Activated T-cell treated with anti-CD3 and anti-CD28 coated beads, Interleukin-2, amount 50 U/mL, for 24 hours (primary cell): ENCODE data around the gene FAM107B.
"Not testable (repeated sequence)": the region's sequence is repeated elsewhere in the genome, so short reads cannot be mapped to it uniquely, and the experiment has no call there.

Experiments used
- DNase-seq: peaks from one replicate; pipeline ENCODE4 v3.0.0-alpha.2; 2020
- H3K27ac Mint-ChIP-seq: 2 replicates; pipeline ENCODE4 v1.8.0; 2020; ENCODE audit warnings: mild to moderate bottlenecking, mixed read lengths
- H3K27me3 Mint-ChIP-seq: 2 replicates; pipeline ENCODE4 v1.8.0; 2020; ENCODE audit warnings: mixed read lengths
- H3K36me3 Mint-ChIP-seq: 2 replicates; pipeline ENCODE4 v1.8.0; 2020; ENCODE audit warnings: low read depth, mixed read lengths
- H3K4me1 Mint-ChIP-seq: 2 replicates; pipeline ENCODE4 v1.8.0; 2020; ENCODE audit warnings: low read depth, mixed read lengths
- H3K4me3 Mint-ChIP-seq: 2 replicates; pipeline ENCODE4 v1.8.0; 2020; ENCODE audit warnings: mild to moderate bottlenecking, moderate library complexity, mixed read lengths
- H3K9me3 Mint-ChIP-seq: 2 replicates; pipeline ENCODE4 v1.8.0; 2020; ENCODE audit warnings: mixed read lengths

FAM107B gene

DNA sequence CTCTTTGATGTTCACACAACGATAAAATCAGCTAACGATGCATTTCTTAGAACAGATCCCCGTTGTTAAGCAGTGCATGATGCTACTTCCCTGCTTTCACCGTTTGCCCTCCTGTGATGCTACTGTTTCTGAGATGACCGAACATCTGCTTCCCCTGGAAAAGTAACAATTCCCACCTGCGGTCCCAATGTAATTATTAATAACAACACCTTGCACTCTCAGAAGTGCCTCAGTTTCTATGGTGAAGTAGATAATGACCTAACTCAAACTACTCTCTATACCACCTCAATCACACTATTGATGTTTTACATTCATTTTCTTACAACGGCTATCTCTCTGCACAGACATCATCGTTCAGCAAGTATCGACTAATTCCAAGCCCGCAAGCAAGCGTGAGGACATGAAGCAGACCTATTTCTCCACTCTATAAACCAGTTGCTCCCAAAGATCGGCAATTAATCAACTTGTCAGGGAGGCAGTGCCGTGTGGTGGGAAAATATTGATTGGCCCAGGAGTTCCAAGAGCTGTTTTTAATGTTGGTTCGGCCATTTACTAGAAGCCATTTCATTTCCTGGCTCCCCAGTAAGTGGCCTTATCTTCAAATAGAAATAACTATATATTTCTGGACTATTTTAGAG lies 42.7 kb downstream of the FAM107B start:
- Mint-ChIP-seq H3K4me3 (no peak overlapping the region), H3K27me3 (no peaks in the 10 kb centered on the region), H3K9me3 (no peaks in the 10 kb centered on the region), H3K27ac (no peak overlapping the region), H3K4me1 (peaks cover 2% of the 10 kb centered on the region), H3K36me3 (no peaks in the 10 kb centered on the region)
- DNase-seq, result no peak

DNA sequence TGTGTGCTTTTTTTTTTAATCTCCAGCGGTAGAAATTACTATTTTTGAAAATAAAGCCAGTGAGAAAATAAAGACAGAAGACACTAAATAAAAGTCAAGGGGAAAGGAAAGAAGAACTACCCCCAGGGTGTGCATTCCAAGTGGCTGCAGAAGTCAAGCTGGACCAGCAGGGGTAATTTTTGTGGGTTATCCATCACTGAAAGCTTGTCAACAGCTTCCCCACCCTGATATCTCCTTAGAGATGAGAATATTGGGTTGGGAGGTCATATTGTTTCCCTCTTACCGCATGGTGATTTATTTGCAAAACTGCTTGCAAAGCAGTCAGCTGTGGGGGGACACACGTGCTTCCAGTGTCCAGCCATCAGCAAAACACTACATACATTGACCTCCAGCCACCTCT lies 46.4 kb downstream of the FAM107B start:
- H3K9me3 Mint-ChIP-seq, result no peaks in the 10 kb centered on the region
- DNase-seq, result no peak
- no peak overlapping the region for H3K4me3 Mint-ChIP-seq
- no peaks in the 10 kb centered on the region for H3K27me3 Mint-ChIP-seq
- H3K4me1 Mint-ChIP-seq, result peaks cover 23% of the 10 kb centered on the region
- H3K36me3 Mint-ChIP-seq, result no peaks in the 10 kb centered on the region
- H3K27ac Mint-ChIP-seq, result no peak overlapping the region

DNA sequence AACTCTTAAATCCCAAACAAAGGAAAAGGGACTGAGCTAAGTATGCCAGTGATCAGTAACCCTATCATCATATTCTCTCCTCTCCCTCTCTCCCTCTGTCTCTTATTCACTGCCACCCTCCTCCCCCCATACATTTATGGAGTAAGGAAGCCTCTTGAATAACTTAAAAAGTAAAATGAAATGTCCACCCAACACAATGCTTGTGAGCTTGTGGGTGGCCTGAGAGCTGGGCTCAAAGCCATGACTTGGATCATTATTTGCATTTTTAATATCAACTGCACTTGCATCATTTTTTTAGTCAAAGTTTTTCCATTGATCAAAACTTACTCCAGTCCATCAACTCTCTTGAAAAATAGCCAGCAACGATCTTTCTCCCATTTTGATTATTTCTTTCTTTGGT lies 46.8 kb downstream of the FAM107B start:
- no peaks in the 10 kb centered on the region for H3K9me3 Mint-ChIP-seq
- no peak for DNase-seq
- peaks cover 27% of the 10 kb centered on the region for H3K4me1 Mint-ChIP-seq
- no peaks in the 10 kb centered on the region for H3K36me3 Mint-ChIP-seq
- H3K4me3 Mint-ChIP-seq, result no peak overlapping the region
- no peaks in the 10 kb centered on the region for H3K27me3 Mint-ChIP-seq
- no peak overlapping the region for H3K27ac Mint-ChIP-seq

DNA sequence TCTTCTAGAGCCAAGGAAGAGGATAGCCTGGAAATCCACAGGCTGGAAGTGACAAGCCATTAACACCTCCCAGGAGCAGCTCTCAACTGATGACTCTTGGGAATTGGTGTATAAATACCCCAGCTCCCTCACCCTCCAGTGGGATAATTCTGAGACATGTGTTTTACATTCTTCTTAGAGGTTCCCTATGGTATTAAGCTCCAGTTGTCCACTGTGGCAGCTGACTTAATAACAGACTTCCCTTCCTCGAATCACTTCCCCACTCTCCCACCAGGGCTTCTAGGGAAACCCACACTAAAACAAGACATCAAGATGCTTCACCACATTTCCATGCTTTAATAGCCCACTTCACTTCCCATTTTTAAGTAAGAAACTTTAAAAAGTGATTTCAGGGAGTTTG lies 47.2 kb downstream of the FAM107B start:
- H3K4me3 Mint-ChIP-seq, result no peak overlapping the region
- no peaks in the 10 kb centered on the region for H3K36me3 Mint-ChIP-seq
- peaks cover 30% of the 10 kb centered on the region for H3K4me1 Mint-ChIP-seq
- H3K27ac Mint-ChIP-seq, result no peak overlapping the region
- H3K27me3 Mint-ChIP-seq, result no peaks in the 10 kb centered on the region
- DNase-seq, result no peak
- no peaks in the 10 kb centered on the region for H3K9me3 Mint-ChIP-seq

DNA sequence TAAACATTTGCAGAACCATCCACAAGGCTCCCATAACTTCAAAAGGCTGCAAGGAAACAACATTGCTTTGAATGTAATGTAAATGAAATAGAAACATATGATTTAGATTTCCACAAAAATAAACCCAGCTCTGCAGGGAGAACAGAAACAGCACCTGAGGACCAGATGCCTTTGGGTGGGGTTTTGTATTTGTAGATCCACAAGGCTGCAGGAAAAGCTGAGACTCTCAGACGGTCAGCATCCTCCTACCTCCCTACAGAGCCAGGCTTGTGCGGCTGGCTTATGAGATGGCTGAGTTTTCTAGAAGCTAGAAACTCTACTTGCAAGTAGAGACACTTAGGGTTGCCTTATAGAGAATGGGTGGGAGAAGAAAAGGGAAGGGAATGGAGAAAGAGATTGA lies 49.8 kb downstream of the FAM107B start:
- no peak overlapping the region for H3K4me3 Mint-ChIP-seq
- DNase-seq, result no peak
- H3K27me3 Mint-ChIP-seq, result no peaks in the 10 kb centered on the region
- peaks cover 35% of the 10 kb centered on the region for H3K4me1 Mint-ChIP-seq
- no peaks in the 10 kb centered on the region for H3K36me3 Mint-ChIP-seq
- no peak overlapping the region for H3K27ac Mint-ChIP-seq
- H3K9me3 Mint-ChIP-seq, result no peaks in the 10 kb centered on the region

DNA sequence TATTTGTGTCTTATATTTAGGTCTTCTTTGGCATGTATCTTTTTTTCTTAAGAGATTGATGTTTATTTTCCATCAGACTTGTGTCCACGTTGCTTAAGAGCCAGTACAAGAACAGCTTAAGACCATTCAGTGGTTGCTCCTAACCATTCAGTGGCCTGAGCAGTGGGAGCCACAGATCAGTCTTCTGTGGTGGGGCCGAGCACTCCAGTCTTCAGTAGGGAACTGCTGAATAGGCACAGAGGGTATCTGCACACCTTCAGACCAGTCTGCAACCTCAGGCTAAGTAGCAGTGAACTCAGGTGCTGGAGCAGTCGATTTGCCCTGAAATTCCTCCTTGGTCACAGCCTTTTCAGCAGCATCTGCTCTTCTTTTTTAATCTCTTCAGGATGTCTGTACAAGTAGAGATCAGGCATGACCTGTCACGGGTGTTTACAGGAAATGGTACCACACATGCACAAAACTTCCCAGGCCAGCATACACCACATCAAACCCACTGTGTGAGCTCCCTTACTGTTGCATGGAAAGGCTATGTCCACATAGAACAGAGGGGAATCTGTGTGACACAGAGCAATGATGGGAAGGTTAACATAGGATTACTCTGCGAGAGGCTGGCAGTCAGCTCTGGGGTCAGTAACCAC lies 51.5 kb downstream of the FAM107B start:
- H3K4me3 Mint-ChIP-seq, result no peak overlapping the region
- no peaks in the 10 kb centered on the region for H3K36me3 Mint-ChIP-seq
- H3K9me3 Mint-ChIP-seq, result no peaks in the 10 kb centered on the region
- H3K27me3 Mint-ChIP-seq, result no peaks in the 10 kb centered on the region
- peaks cover 35% of the 10 kb centered on the region for H3K4me1 Mint-ChIP-seq
- DNase-seq, result peak; percentile 37
- peak overlapping the region; percentile 23 for H3K27ac Mint-ChIP-seq

DNA sequence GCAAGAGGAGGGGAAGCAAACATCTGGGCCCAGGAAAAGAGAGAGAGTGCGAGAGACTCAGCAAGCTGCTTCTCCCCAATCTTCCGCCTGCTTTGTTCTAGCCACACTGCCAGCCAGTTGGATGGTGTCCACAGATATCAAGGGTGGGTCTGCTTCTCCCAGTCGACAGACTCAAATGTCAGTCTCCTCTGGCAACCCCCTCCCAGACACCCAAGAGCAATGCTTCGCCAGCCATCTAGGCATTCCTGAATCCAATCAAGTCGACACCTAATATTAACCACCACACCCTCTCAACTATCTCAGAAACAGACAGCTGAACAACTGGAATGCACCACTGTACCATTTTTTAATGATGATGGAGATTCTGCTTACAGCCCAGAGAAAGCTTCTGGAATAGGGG lies 57.1 kb downstream of the FAM107B start:
- no peak overlapping the region for H3K27ac Mint-ChIP-seq
- no peak overlapping the region for H3K4me3 Mint-ChIP-seq
- no peaks in the 10 kb centered on the region for H3K9me3 Mint-ChIP-seq
- DNase-seq, result no peak
- H3K4me1 Mint-ChIP-seq, result peaks cover 5% of the 10 kb centered on the region
- no peaks in the 10 kb centered on the region for H3K36me3 Mint-ChIP-seq
- no peaks in the 10 kb centered on the region for H3K27me3 Mint-ChIP-seq

DNA sequence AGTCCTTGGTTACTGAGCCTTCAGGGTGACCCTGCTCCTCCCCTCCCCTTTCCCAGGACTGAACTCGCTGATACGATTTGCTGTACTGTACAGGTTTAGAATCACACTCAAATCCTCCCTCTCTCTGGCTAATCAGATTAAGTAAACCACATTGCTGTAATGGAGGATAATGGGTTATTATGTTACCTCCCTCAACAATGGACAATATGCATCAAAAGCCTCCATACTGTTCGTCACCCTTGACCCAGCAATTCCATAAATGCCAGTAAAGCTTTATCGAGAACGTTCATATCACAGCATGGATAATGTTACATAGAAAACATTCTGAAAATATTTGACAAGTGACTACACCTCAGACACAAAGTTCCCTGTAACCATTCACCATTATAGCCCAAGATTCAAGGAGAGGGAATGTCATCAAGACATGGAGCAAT lies 61.7 kb downstream of the FAM107B start:
- Mint-ChIP-seq H3K36me3 (no peaks in the 10 kb centered on the region), H3K9me3 (no peaks in the 10 kb centered on the region), H3K4me3 (no peak overlapping the region), H3K27ac (no peak overlapping the region), H3K27me3 (no peaks in the 10 kb centered on the region), H3K4me1 (peaks cover 2% of the 10 kb centered on the region)
- no peak for DNase-seq

DNA sequence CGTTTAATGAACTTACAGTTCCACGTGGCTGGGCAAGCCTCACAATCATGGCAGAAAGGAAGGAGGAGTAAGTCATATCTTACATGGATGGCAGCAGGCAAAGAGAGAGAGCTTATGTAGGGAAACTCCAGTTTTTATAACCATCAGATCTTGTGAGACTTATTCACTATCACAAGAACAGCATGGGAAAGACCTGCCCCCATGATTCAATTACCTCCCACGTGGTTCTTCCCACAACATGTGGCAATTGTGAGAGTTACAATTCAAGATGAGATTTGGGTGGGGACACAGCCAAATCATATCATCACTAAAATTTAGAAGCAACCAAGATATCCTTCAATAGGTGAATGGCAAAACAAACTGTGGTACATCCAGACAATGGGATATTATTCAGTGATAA lies 65.4 kb downstream of the FAM107B start:
- H3K9me3 Mint-ChIP-seq, H3K27ac Mint-ChIP-seq, H3K27me3 Mint-ChIP-seq, DNase-seq, H3K4me3 Mint-ChIP-seq, H3K4me1 Mint-ChIP-seq, H3K36me3 Mint-ChIP-seq: not testable (repeated sequence)

DNA sequence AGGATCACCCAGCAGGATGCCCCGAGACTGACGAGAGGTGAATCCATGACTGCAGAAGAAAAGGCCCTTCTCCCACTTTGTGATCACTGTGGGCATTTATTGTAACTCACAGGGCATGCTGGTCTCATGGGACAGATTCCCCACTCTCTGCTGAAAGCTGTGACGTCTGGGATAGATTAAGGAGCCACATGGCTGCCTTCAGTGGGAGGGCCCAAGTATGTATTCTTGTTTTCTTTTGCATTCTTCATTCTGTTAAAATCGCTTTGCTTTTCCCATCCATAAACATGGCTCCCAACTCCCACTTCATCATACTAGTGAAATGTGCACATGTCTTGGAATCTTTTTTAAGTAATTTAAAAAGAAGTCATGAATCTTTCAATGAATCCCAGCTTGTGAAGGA lies 67.2 kb downstream of the FAM107B start:
- Mint-ChIP-seq H3K9me3 (no peaks in the 10 kb centered on the region), H3K27ac (no peak overlapping the region), H3K4me3 (no peak overlapping the region), H3K27me3 (no peaks in the 10 kb centered on the region), H3K4me1 (peaks cover 2% of the 10 kb centered on the region), H3K36me3 (no peaks in the 10 kb centered on the region)
- no peak for DNase-seq

DNA sequence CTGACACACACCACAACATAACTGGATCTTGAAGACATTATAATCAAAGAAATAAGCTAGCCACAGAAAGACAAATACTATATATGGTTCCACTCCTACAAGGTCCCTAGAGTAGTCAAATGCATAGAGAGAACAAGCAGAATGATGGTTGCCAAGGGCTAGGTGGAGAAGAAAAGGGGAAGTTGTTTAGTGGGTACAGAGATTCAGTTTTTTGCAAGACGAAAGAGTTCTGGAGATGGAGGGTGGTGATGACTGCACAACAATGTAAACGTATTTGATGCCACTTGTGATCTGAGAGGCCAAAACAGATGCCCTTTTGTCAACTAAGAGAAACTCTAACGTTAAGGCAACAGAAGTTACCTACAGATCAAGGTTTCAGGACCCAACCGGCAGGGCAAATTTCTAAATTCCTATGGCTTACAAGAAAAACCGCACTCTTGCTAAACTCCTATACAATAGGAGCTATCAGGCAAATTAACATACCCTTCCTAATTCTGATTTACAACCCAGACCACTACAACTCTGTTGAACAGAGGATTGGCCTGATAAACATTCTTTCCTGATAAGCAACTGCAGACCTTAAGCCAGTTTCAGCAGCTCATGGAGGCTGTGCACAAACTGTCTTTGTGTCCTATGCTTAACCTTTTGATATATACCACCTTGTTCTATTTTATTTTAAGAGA lies 69.0 kb downstream of the FAM107B start:
- no peak overlapping the region for H3K27ac Mint-ChIP-seq
- H3K4me3 Mint-ChIP-seq, result no peak overlapping the region
- no peaks in the 10 kb centered on the region for H3K36me3 Mint-ChIP-seq
- H3K4me1 Mint-ChIP-seq, result peaks cover 2% of the 10 kb centered on the region
- no peak for DNase-seq
- H3K9me3 Mint-ChIP-seq, result no peaks in the 10 kb centered on the region
- H3K27me3 Mint-ChIP-seq, result no peaks in the 10 kb centered on the region

DNA sequence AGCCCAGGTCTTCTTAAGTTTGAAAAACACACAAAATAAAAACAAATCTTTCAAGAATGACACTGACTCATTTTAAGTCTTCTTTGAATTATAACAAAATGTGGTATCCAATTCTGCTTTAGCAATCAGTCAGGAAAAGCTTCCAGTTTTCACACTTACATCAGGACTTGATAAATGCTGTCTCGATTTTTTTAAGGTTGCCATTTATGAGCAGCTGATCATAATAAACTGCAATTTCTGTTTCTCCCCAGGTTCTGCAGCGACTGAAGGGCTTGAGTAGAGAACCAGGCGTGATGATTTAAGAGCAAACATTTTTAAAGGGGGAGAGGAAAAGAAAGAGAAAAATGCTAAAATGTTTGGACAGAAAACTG lies 71.1 kb downstream of the FAM107B start:
- Mint-ChIP-seq H3K27me3 (no peaks in the 10 kb centered on the region), H3K36me3 (no peaks in the 10 kb centered on the region), H3K27ac (no peak overlapping the region), H3K4me1 (no peaks in the 10 kb centered on the region), H3K9me3 (no peaks in the 10 kb centered on the region), H3K4me3 (no peak overlapping the region)
- no peak for DNase-seq

DNA sequence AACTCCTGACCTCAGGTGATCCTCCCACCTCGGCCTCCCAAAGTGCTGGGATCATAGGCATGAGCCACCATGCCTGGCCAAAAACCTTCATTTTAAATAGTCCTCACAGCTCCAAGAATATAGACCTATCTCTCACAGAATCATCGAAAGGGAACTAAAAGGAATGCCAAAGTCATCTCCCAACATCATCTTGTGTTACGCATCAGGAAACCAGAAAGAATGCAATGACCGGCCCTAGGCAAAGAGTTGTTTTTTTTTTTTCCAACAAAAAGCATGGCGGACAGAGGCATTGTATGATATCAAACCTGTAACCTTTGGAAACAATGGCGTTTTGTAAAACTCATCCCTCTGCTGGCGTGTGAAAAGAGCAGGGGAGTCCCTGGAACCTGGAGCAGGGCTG lies 73.2 kb downstream of the FAM107B start:
- no peaks in the 10 kb centered on the region for H3K36me3 Mint-ChIP-seq
- H3K27ac Mint-ChIP-seq, result no peak overlapping the region
- no peaks in the 10 kb centered on the region for H3K27me3 Mint-ChIP-seq
- H3K9me3 Mint-ChIP-seq, result no peaks in the 10 kb centered on the region
- DNase-seq, result no peak
- no peaks in the 10 kb centered on the region for H3K4me1 Mint-ChIP-seq
- no peak overlapping the region for H3K4me3 Mint-ChIP-seq

DNA sequence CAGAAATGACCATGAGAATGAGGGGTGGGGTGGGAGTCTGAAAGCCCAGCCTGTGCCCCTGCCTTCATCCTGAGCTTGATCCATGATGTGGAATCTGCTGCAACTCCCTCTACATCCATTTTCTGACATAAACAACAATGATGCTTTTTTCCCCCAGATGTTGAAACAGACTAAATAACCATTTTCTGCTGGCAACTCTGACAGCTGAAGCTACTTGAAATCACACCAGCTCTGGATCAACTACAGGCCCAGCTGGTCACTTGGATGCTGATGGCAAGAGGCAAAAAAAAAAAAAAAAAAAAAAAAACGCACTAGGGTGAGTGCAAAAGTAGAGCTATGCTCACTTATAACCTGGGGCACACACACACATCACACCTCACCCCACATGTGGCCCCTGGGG lies 74.2 kb downstream of the FAM107B start:
- no peak for DNase-seq
- H3K27me3 Mint-ChIP-seq, result no peaks in the 10 kb centered on the region
- no peaks in the 10 kb centered on the region for H3K4me1 Mint-ChIP-seq
- H3K36me3 Mint-ChIP-seq, result no peaks in the 10 kb centered on the region
- H3K9me3 Mint-ChIP-seq, result no peaks in the 10 kb centered on the region
- H3K27ac Mint-ChIP-seq, result no peak overlapping the region
- H3K4me3 Mint-ChIP-seq, result no peak overlapping the region

DNA sequence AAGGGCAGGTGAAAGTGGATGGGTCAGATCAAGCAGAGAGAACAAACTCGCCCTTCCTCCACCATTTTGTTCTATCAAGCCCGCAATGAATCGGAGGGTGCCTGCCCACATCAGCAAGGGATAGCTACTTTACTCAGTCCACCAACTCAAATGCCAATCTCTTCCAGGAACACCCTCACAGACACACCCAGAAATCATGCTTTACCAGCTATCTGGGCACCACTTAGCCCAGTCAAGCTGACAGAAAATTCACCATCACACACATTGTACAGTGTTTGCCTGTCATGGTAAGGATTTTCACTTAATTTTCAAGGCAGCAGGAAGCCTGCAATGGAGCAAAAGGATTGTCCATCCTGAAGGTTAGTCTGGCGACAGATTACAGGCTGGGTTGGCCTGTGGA lies 75.2 kb downstream of the FAM107B start:
- H3K27ac Mint-ChIP-seq, result no peak overlapping the region
- no peaks in the 10 kb centered on the region for H3K27me3 Mint-ChIP-seq
- no peaks in the 10 kb centered on the region for H3K4me1 Mint-ChIP-seq
- no peak overlapping the region for H3K4me3 Mint-ChIP-seq
- no peak for DNase-seq
- no peaks in the 10 kb centered on the region for H3K36me3 Mint-ChIP-seq
- no peaks in the 10 kb centered on the region for H3K9me3 Mint-ChIP-seq
